NOMO-1 treated with DMSO at 0.1 percent for 48 hours (cell line): Measurements from ENCODE around the gene CRMP1.

Experiments
- DNase-seq: peaks from one replicate; lab custom pipeline; 2025; ENCODE audit not compliant: unreplicated experiment; lab: John Stamatoyannopoulos, UW

The CRMP1 gene

GRCh38 chr4:5774416-5775036, 118.4 kb downstream of the CRMP1 start:
- no peak for DNase-seq

- DNase-seq: no peak
Measured at GRCh38 chr4:5773271-5773555, 119.7 kb downstream of the CRMP1 start.

DNA sequence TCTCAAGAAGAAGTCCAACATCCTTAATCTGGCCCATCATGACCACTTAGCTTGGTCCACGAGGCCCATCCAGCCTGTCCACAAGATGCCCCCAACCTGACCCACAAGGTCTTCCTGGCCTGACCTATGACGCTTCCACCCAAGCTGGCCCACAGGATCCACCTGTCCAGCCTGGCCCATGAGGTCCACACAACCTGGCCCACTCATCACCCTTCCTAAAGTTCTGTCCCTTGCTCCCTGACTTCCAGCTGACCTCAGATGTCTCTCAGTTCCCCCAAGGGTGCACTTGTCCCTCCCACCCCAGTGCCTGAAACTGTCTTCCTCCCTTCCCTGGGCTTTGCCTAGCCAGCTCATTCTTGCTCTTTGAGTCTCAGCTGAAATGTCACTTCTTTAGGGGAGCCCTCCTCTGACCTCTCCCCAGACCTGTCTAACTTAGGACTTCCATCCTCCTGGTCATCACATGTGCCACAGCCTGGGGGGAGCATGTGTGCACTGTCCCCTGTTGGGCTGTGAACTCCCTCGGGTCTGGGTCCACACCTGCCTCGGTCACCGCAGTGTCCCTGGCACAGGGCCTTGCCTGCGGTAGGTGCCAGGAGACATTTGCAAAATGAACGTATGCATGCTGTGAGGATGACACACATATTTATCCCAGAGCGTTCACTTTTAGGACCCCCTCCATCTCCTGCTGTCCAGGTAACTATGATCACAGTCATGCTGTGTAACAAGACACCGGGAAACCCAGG, 120.2 kb downstream of the CRMP1 start:
- no peak for DNase-seq
